OCI-LY7 (cell line): ENCODE data around the gene SULF2. TPM values are rescaled to one million over a fixed set of nuclear protein-coding genes. Genes with fewer than 3 reads are reported as not detected.

ENCODE experiments used
- BruUV-seq: library from RNA; stranded (reverse); fragments of 400-500 nt; replicated peaks from 2 replicates; lab custom pipeline; 2021; lab: Mats Ljungman, UMichigan
- CTCF ChIA-PET: fragments of 300-600 bp; sonication (Branson Sonifier 250); formaldehyde crosslinking; loops from one replicate; lab custom pipeline; 2022; ENCODE audit warnings: antibody characterized with exemption; ENCODE audit not compliant: unreplicated experiment; lab: Charles Lee
- POLR2A ChIA-PET: fragments of 300-600 bp; sonication (Branson Sonifier 250); formaldehyde crosslinking; loops from one replicate; lab custom pipeline; 2022; ENCODE audit warnings: antibody characterized with exemption; lab: Charles Lee
- DNase-seq: peaks from one replicate; pipeline ENCODE4 v3.0.0-alpha.2; 2015; ENCODE audit warnings: low spot score
- H2AFZ ChIP-seq: fragments of 200-600 bp; sonication (generic), shearing (Covaris generic); 2 replicates; pipeline ENCODE4 v1.6.1; 2014; ENCODE audit warnings: mild to moderate bottlenecking, antibody characterized with exemption, low read length, moderate library complexity
- H3K27ac ChIP-seq: fragments of 200-600 bp; sonication (generic); 2 replicates; pipeline ENCODE4 v1.5.1; 2014; ENCODE audit warnings: mixed run types, low read depth, mild to moderate bottlenecking, moderate library complexity, low read length, inconsistent platforms; ENCODE audit not compliant: poor library complexity, severe bottlenecking
- H3K36me3 ChIP-seq: fragments of 200-600 bp; sonication (generic); 2 replicates; pipeline ENCODE4 v1.6.1; 2014; ENCODE audit warnings: mild to moderate bottlenecking, antibody characterized with exemption, low read length, moderate library complexity, mixed read lengths; ENCODE audit not compliant: insufficient read depth
- H3K4me1 ChIP-seq: fragments of 200-600 bp; sonication (generic); 2 replicates; pipeline ENCODE4 v1.5.1; 2014; ENCODE audit warnings: mild to moderate bottlenecking, low read length; ENCODE audit not compliant: insufficient read depth, poor library complexity, severe bottlenecking
- H3K4me2 ChIP-seq: fragments of 200-600 bp; sonication (generic); 2 replicates; pipeline ENCODE4 v1.6.1; 2014; ENCODE audit warnings: mild to moderate bottlenecking, low read length
- H3K4me3 ChIP-seq: fragments of 200-600 bp; sonication (generic); 2 replicates; pipeline ENCODE4 v1.5.1; 2014; ENCODE audit warnings: mild to moderate bottlenecking, low read depth, low read length; ENCODE audit not compliant: poor library complexity, severe bottlenecking
- H3K79me2 ChIP-seq: fragments of 200-600 bp; sonication (generic); 2 replicates; pipeline ENCODE4 v1.6.1; 2016; ENCODE audit warnings: low read depth, mild to moderate bottlenecking, low read length, moderate library complexity, mixed read lengths; ENCODE audit not compliant: insufficient read depth
- H3K9me2 ChIP-seq: fragments of 200-600 bp; sonication (generic); 2 replicates; pipeline ENCODE4 v1.6.1; 2016; ENCODE audit warnings: mild to moderate bottlenecking, low read length, mixed read lengths; ENCODE audit not compliant: insufficient read depth
- H3K9me3 ChIP-seq: fragments of 200-600 bp; sonication (generic); 2 replicates; pipeline ENCODE4 v1.6.1; 2014; ENCODE audit warnings: mild to moderate bottlenecking, mixed run types, low read length, mixed read lengths
- H4K20me1 ChIP-seq: fragments of 200-600 bp; sonication (generic); 2 replicates; pipeline ENCODE4 v1.6.1; 2014; ENCODE audit warnings: mild to moderate bottlenecking, antibody characterized with exemption, low read length, moderate library complexity, mixed read lengths; ENCODE audit not compliant: insufficient read depth
- EZH2phosphoT487 ChIP-seq: fragments of 200-600 bp; sonication (generic); IDR thresholded peaks from 2 replicates; pipeline ENCODE4 v1.6.1; 2018; ENCODE audit warnings: low read depth, borderline replicate concordance, mild to moderate bottlenecking, mixed run types, antibody characterized with exemption, low read length, moderate library complexity, mixed read lengths
- intact Hi-C: fragments of 100-400 bp; cut with micrococcal nuclease; formaldehyde crosslinking; loops from one replicate; pipeline ENCODE4 v1.10.0; 2022; ENCODE audit not compliant: unreplicated experiment
- total RNA-seq, 2 experiments: library from RNA; depleted of rRNA in 1 of 2; stranded (reverse); fragments of >200 nt in 1 of 2; shearing (Covaris generic) in 1 of 2; gene quantifications; 2 replicates each; pipeline ENCODE4 v1.2.3, GENCODE V29; 2014 to 2022
- TF ChIP-seq, protein P1 (sequence below): fragments of 200-600 bp; sonication (generic); conservative IDR thresholded peaks from 2 replicates; pipeline ENCODE4 v1.5.1; 2014; ENCODE audit warnings: mild to moderate bottlenecking, antibody characterized with exemption, low read length, moderate library complexity, mixed read lengths

The SULF2 gene
- total RNA-seq, 2 experiments from 2014 or later: 0.03 to 0.51 TPM

DNA sequence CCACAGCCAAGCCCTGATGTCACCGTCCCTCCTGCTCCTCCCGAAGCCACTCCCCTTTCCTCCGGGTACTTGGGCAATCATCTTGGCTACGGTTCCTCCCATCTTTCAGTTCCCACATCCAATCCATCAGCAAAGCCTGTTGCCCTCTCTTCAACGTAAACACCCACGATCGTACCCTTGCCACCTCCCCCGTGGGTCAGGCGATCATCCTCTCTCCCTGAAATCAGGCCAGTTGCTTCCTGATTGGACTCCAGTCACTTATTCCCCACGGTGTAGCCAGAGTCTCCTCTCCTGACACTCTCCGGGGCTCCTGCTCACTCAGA lies 44.5 kb downstream of the SULF2 start:
- CTCF ChIA-PET: no interaction called here
- H3K4me2 ChIP-seq: no peak overlapping the region

DNA sequence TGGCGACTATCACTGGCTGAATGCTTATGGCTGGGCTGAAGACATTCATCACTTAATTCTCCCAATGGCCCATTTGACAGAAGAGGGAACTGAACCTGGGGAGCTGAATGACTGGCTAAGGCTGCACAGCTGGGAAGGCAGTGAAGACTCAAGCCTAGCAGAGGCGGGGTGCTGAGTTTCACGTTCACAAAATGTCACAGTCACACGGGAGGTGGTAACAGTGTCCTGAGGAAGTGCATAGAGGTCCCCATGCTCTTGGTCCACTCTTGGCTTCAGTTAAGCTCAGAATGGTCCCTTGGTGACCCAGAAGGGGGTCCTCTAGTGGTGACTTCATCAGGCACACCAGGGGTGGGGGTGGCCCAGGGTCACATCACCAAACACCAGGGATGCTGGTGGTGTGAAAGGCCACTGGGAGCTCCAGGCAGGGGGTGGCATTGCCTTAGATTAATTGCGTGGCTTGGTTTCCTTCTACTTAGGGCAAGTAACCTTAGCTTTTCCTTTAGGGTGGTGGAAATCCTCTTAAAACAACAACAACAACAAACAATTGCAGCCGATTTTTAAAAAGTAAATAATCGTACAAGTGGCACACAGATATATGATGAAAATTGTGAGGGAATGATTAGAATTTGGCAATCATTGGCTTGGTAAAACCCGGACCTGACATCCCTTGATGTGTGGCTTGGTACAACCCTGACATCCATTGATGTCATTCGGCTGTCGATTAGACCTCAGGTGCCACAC lies 45.0 kb downstream of the SULF2 start:
- no peaks in the 10 kb centered on the region for H3K4me1 ChIP-seq
- no peak overlapping the region for H3K4me2 ChIP-seq
- H2AFZ ChIP-seq: no peak overlapping the region
- no peak overlapping the region for H3K4me3 ChIP-seq
- H3K79me2 ChIP-seq: no peaks in the 10 kb centered on the region
- H3K36me3 ChIP-seq: no peaks in the 10 kb centered on the region
- no peak overlapping the region for H3K27ac ChIP-seq
- H3K9me2 ChIP-seq: no peaks in the 10 kb centered on the region
- H4K20me1 ChIP-seq: no peaks in the 10 kb centered on the region
- TF ChIP-seq, protein P1, sequence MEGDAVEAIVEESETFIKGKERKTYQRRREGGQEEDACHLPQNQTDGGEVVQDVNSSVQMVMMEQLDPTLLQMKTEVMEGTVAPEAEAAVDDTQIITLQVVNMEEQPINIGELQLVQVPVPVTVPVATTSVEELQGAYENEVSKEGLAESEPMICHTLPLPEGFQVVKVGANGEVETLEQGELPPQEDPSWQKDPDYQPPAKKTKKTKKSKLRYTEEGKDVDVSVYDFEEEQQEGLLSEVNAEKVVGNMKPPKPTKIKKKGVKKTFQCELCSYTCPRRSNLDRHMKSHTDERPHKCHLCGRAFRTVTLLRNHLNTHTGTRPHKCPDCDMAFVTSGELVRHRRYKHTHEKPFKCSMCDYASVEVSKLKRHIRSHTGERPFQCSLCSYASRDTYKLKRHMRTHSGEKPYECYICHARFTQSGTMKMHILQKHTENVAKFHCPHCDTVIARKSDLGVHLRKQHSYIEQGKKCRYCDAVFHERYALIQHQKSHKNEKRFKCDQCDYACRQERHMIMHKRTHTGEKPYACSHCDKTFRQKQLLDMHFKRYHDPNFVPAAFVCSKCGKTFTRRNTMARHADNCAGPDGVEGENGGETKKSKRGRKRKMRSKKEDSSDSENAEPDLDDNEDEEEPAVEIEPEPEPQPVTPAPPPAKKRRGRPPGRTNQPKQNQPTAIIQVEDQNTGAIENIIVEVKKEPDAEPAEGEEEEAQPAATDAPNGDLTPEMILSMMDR: no peak
- no peak for TF ChIP-seq EZH2phosphoT487
- ChIA-PET POLR2A (no interaction called here), CTCF (no interaction called here)
- no peak for DNase-seq
- BruUV-seq: no TSS peak
- intact Hi-C loops: no loop called here
- no peaks in the 10 kb centered on the region for H3K9me3 ChIP-seq

More for the DNA sequence above, 44.5 kb downstream of the SULF2 start:
- Histone ChIP-seq H4K20me1 (no peaks in the 10 kb centered on the region), H3K9me2 (no peaks in the 10 kb centered on the region), H2AFZ (no peak overlapping the region), H3K36me3 (no peaks in the 10 kb centered on the region), H3K9me3 (no peaks in the 10 kb centered on the region), H3K4me3 (no peak overlapping the region), H3K4me1 (no peaks in the 10 kb centered on the region), H3K79me2 (no peaks in the 10 kb centered on the region), H3K27ac (no peak overlapping the region)
- no peak for TF ChIP-seq EZH2phosphoT487
- TF ChIP-seq, protein P1: no peak
- no TSS peak for BruUV-seq
- DNase-seq: no peak
- intact Hi-C loops: no loop called here
- POLR2A ChIA-PET: no interaction called here

DNA sequence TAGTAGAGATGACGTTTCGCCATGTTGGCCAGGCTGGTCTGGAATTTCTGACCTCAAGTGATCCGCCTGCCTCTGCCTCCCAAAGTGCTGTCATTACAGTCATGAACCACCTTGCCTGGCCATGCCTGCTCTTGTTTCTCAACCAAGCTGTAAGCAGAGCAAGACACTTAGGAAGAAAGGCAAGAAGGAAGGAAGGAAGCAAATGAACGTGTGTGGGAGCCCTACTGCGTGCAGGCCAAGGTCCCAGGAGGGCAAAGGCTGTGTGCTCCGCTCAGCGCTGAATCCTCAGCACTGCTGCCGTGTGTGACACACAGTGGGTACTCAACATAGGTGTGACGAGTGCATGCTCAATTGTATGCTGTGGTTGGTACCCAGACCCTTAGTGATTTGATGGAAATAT lies 47.4 kb downstream of the SULF2 start:
- H3K4me3 ChIP-seq: no peak overlapping the region
- no peak overlapping the region for H2AFZ ChIP-seq
- no peaks in the 10 kb centered on the region for H4K20me1 ChIP-seq
- no TSS peak for BruUV-seq
- H3K27ac ChIP-seq: no peak overlapping the region
- no peak for DNase-seq
- no peaks in the 10 kb centered on the region for H3K9me3 ChIP-seq
- intact Hi-C loops: no loop called here
- H3K4me2 ChIP-seq: no peak overlapping the region
- no peaks in the 10 kb centered on the region for H3K36me3 ChIP-seq
- H3K4me1 ChIP-seq: no peaks in the 10 kb centered on the region
- TF ChIP-seq, protein P1: no peak
- no peak for TF ChIP-seq EZH2phosphoT487
- ChIA-PET POLR2A (no interaction called here), CTCF (no interaction called here)
- H3K9me2 ChIP-seq: no peaks in the 10 kb centered on the region
- no peaks in the 10 kb centered on the region for H3K79me2 ChIP-seq
